SH-SY5Y (cell line): Measurements from ENCODE around the gene GJC3.

Source experiments
- GATA2 ChIP-seq: IDR thresholded peaks from 2 replicates; pipeline ENCODE4 v1.6.1; 2011; ENCODE audit warnings: mild to moderate bottlenecking, low read depth, low read length
- GATA3 ChIP-seq: IDR thresholded peaks from 2 replicates; pipeline ENCODE4 v1.6.1; 2011; ENCODE audit warnings: low read depth, mild to moderate bottlenecking, low read length, moderate library complexity

DNA sequence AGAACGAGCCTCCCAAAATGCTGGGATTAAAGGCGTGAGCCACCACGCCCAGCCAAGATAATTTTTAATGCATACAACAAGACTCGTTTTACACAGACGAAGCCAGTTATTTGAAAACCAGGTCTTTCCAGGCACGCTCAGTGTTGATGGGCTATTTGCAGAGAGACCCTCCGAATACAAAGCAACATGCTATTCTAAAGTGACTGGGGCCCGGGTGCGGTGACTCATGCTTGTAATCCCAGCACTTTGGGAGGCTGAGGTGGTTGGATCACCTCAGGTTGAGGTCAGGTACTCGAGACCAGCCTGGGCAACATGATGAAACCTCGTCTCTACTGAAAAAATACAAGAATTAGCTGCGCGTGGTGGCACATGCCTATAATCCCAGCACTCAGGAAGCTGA is 47.2 kb upstream of the GJC3 start:
- TF ChIP-seq GATA2 (no peak), GATA3 (no peak)
